GM19238 (cell line): ENCODE data around the gene ANKRD13C.
"Not testable (repeated sequence)": the region's sequence is repeated elsewhere in the genome, so short reads cannot be mapped to it uniquely, and the experiment has no call there.

ENCODE experiments used
- DNase-seq: peaks from one replicate; pipeline ENCODE4 v3.0.0; 2011; ENCODE audit warnings: low spot score; ENCODE audit not compliant: insufficient read length

The ANKRD13C gene

DNA sequence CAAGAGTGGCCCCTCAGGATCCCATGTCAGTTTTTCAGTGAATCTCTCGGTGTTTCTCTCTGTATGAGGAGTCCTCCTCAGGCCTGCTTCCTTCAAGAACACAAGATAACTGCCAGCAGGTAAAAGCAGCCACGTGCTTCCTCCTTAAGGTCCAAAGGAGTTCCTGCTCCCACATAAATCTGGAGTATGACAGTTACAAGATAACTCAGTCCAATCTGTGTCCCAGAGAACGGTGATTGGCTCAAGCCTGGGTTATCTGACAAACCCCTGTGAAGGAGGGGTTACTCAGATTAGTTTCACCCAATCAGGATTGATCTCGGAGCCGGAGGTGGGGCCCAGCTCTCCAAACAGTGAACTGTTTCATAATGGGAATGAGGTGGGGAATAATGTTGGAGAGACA lies 5.8 kb upstream of the ANKRD13C start:
- DNase-seq, result no peak

DNA sequence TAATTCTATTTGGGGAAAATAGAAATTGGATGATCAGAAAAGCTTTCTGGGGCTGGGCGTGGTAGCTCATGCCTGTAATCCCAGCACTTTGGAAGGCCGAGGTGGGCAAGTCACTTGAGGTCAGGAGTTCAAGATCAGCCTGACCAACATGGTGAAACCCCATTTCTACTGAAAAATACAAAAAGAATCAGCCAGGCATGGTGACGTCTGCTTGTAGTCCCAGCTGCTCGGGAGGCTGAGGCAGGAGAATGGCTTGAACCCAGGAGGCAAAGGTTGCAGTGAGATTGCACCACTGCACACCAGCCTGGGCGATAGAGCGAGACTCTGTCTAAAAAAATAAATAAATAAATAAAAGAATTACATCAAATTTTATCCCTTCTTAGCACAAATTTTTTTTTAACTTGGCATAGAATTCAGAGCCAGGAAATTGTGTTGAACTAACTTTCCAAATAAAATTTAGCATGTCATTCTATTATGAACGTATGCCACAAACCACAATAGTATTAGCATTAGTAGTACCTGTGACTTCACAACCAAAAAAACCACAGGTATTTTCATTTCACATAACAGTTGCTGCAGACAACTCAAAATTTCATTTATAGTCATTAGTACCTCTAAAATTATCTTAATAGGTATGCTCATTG lies 4.5 kb upstream of the ANKRD13C start:
- DNase-seq, result no peak

GRCh38 chr1:70355920-70356319 lies 1.4 kb upstream of the ANKRD13C start:
- no peak for DNase-seq

GRCh38 chr1:70355111-70355407 lies 537 bp upstream of the ANKRD13C start:
- DNase-seq, result no peak

- no peak for DNase-seq
Measured at GRCh38 chr1:70353601-70354331, 756 bp downstream of the ANKRD13C start.

DNA sequence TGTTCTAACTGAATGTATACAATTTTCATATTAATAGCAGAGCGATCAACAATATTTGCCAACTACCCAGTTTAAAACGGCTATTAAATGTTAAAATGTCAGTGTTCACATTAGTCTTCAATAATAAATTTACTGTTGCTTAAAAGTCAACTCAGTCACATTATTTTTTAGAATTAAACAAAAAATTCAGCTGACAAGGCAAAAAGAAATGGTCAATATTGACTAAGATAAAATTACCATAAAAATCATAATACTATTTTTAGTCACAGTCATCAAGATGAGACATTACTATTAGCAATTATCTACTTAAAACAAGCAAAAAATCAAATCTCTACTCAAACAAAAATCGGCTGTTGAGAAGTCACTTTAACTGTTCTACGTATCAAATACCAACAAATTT lies 1.5 kb downstream of the ANKRD13C start:
- no peak for DNase-seq

GRCh38 chr1:70349799-70350198 lies 4.7 kb downstream of the ANKRD13C start:
- not testable (repeated sequence) for DNase-seq

GRCh38 chr1:70348399-70349165 lies 5.9 kb downstream of the ANKRD13C start:
- DNase-seq, result no peak

GRCh38 chr1:70339644-70340043 lies 14.9 kb downstream of the ANKRD13C start:
- not testable (repeated sequence) for DNase-seq

- no peak for DNase-seq
Measured at GRCh38 chr1:70336050-70336449, 18.5 kb downstream of the ANKRD13C start.

- no peak for DNase-seq
Measured at GRCh38 chr1:70334436-70334835, 20.1 kb downstream of the ANKRD13C start.

DNA sequence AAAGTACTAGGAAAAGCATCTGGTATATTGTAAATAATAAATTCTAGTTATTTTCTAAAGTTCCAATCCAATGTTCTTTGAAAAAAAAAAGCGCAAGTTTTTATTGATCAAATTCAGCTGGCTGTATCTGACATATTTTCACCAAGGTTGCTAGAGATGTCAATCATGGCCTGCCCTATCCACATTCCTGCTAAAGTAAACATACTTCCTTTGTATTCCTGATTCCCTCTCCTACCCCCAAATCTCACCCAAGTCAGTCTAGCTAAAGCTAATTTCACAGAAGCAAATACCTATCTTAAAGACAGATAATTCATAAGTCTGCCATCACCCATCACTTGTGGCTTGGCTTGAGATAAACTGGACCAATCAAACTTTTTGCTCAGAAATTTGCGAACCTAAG lies 21.3 kb downstream of the ANKRD13C start:
- DNase-seq, result no peak

DNA sequence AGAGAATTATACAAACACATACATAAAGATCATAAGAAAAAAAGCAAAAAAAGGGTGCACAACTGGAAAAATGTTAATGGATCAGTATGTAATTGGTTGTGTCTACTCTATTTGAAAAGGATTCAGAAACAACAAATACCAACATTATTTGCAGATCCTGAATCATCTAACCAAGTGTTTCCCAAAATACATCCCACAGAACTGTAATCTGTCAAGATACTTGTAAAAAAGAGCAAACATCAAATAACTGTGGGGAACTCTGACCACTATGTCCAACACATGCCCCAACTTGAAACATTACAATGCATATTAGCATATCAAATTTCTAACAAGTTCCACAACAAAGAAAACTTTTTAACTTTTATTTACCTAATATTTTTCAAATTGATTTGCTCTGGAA lies 22.6 kb downstream of the ANKRD13C start:
- DNase-seq, result no peak

GRCh38 chr1:70327306-70328076 lies 27.0 kb downstream of the ANKRD13C start:
- DNase-seq, result no peak

- no peak for DNase-seq
Measured at GRCh38 chr1:70324683-70325082, 29.8 kb downstream of the ANKRD13C start.

DNA sequence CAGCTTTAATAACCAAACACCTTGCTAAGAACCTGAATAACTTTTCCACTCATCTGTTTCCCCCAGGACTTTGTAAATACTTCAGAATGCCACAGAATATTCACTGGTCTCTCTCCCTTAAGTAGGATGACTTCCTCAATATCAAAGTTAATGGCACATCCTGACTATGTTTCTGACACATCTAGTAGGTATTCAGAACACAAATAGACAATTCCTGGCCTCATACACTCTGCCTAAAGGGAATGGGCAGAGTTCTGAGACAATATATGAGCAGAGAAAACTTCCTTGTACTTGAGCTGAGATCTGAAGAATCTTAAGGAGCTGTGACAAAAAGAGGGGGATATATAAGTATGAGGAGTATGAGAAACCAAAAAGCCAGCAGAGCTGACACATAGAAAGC lies 34.8 kb downstream of the ANKRD13C start:
- DNase-seq, result no peak

GRCh38 chr1:70318191-70318590 lies 36.3 kb downstream of the ANKRD13C start:
- DNase-seq, result no peak

GRCh38 chr1:70317087-70317486 lies 37.4 kb downstream of the ANKRD13C start:
- DNase-seq, result no peak

GRCh38 chr1:70315782-70316181 lies 38.7 kb downstream of the ANKRD13C start:
- DNase-seq, result no peak

DNA sequence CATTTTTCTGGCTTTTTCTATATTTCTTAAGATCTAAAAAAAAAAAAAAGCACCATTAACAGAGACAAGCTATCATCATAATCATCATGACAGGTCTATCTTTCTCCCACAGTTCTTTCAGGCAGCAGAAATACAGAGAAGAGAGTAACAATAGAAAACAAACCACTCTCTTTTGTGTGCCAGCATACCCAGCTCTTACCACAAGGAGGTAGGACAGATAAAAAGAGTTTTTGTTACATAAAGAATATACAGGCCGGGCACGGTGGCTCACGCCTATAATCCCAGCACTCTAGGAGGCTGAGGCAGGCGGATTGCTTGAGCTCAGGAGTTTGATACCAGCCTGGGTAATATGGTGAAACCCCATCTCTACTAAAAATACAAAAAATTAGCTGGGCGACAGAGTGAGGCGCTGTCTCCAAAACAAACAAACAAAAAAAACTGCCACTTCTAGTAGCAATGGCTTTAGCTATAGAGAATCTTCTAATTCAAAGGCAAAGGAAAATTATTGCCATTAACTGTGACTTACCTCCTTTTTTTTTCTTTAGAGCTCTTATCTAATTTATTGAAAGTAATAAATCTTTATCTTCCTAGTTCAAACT lies 39.7 kb downstream of the ANKRD13C start:
- no peak for DNase-seq

DNA sequence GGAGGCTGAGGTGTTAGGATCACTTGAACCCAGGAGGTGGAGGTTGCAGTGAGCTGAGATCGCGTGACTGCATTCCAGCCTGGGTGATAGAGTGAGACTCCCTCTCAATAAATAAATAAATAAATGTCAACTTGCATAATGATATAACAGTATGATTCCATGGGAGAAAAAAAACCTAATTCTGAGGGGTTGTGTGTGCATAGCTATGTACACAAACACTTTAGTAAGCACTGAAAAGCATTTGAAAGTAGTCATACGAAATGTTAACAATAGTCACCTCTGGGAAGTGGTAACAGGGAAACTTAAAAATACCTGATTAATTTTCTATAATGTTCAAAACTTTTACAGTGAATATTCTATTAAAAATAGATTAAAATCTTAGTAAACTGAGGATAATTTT lies 43.2 kb downstream of the ANKRD13C start:
- DNase-seq, result no peak
